Measurements from ENCODE around the gene ATP5PB.

ATP5PB gene

DNA sequence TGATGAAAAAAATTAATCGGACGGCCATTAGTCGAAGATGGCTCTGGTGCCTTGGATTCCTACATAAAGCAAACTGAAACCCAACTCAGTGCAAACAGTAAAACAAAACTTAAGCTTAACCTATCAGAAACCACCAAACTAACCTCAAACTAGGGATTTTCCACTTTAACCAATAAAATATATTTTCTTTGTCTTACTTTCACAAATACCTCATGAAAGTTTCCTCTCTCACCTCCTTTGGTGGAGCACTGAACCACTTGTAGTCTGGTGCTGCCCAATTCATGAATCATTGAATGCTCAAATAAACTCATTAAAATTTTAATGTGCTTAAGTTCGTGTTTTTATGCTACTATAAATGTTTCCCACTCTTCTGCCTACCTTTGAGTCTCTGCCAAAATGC is 47.1 kb downstream of the ATP5PB start:
- Histone ChIP-seq H2BK12ac (ENCODE audit: low read length in 2 of 2) (no peak overlapping the region), H3K18ac (ENCODE audit: low read depth in 1 of 2, low read length in 2 of 2) (no peak overlapping the region), H4K91ac (ENCODE audit: low read length) (no peak overlapping the region), H4K8ac (ENCODE audit: low read length) (no peak overlapping the region), H3K4me2 (ENCODE audit: low read length, poor library complexity, severe bottlenecking) (no peak overlapping the region), H3K4me3 (ENCODE audit: insufficient read depth in 1 of 2, low read depth in 1 of 2, low read length in 2 of 2) (no peak overlapping the region), H2BK120ac (ENCODE audit: low read depth, low read length) (no peak overlapping the region), H2AK5ac (ENCODE audit: low read length, severe bottlenecking) (no peak overlapping the region), H3K4ac (ENCODE audit: low read depth in 1 of 2, low read length in 2 of 2) (no peak overlapping the region), H2BK5ac (ENCODE audit: low read depth, low read length, poor library complexity, severe bottlenecking) (no peak overlapping the region), H3K23ac (ENCODE audit: low read length in 2 of 2) (no peak overlapping the region), H3K9me3 (ENCODE audit: control insufficient read depth, low read length) (no peaks in the 10 kb centered on the region), H2AFZ (ENCODE audit: low read depth, low read length) (no peak overlapping the region), H3K79me1 (replicated peaks; ENCODE audit: low read length, poor library complexity, severe bottlenecking) (no peaks in the 10 kb centered on the region), H3K27ac (ENCODE audit: low read length, poor library complexity, severe bottlenecking) (no peak overlapping the region), H3K36me3 (ENCODE audit: control insufficient read depth in 1 of 2, insufficient read depth in 2 of 2, low read depth in 1 of 2, low read length in 2 of 2) (no peaks in the 10 kb centered on the region), H3K9ac (ENCODE audit: low read length) (no peak overlapping the region), H3K4me1 (ENCODE audit: control insufficient read depth, insufficient read depth, low read depth, low read length) (no peaks in the 10 kb centered on the region), H3K27me3 (ENCODE audit: control insufficient read depth in 1 of 2, insufficient read depth in 1 of 2, low read length in 2 of 2) (peaks cover 17 to 36% of the 10 kb centered on the region in 2 experiments), H3K14ac (ENCODE audit: low read length in 2 of 2) (no peak overlapping the region), H2BK15ac (ENCODE audit: low read depth, poor library complexity, severe bottlenecking) (no peak overlapping the region)
- DNase-seq: no peak
- WGBS: 89% methylated on average over 4 of the region's 4 CpGs

DNA sequence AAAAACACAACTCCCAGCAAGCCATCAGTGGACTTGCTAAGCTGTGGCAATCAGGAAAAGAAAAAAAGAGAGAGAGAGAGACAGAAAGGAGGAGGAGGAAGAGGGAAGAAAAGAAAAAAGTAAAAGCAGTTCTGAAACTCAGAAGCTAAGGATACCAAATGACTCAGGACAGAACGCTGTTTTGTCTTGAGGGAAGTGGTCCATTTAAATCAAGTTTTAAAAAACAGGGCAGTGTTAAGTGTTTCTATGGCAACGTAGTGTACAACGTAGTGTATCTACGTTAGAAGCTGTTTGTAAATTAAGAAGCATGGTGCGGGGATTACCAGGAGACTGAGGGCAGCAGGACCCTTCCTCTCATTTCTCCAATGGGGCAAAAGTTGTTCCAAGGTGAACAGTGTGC is 48.3 kb downstream of the ATP5PB start:
- no peak overlapping the region for H4K8ac ChIP-seq (ENCODE audit: low read length)
- H2BK15ac ChIP-seq (ENCODE audit: low read depth, poor library complexity, severe bottlenecking): no peak overlapping the region
- H3K9me3 ChIP-seq (ENCODE audit: control insufficient read depth, low read length): no peaks in the 10 kb centered on the region
- WGBS: 76% methylated on average over 5 of the region's 5 CpGs
- no peak overlapping the region for H2BK5ac ChIP-seq (ENCODE audit: low read depth, low read length, poor library complexity, severe bottlenecking)
- no peak for DNase-seq
- no peak overlapping the region for H3K4me3 ChIP-seq (ENCODE audit: insufficient read depth in 1 of 2, low read depth in 1 of 2, low read length in 2 of 2)
- H3K23ac ChIP-seq (ENCODE audit: low read length in 2 of 2): no peak overlapping the region
- H2BK12ac ChIP-seq (ENCODE audit: low read length in 2 of 2): no peak overlapping the region
- peaks cover 16 to 38% of the 10 kb centered on the region in 2 experiments for H3K27me3 ChIP-seq (ENCODE audit: control insufficient read depth in 1 of 2, insufficient read depth in 1 of 2, low read length in 2 of 2)
- no peak overlapping the region for H3K4ac ChIP-seq (ENCODE audit: low read depth in 1 of 2, low read length in 2 of 2)
- no peak overlapping the region for H2AFZ ChIP-seq (ENCODE audit: low read depth, low read length)
- no peaks in the 10 kb centered on the region for H3K36me3 ChIP-seq (ENCODE audit: control insufficient read depth in 1 of 2, insufficient read depth in 2 of 2, low read depth in 1 of 2, low read length in 2 of 2)
- no peak overlapping the region for H2AK5ac ChIP-seq (ENCODE audit: low read length, severe bottlenecking)
- H2BK120ac ChIP-seq (ENCODE audit: low read depth, low read length): no peak overlapping the region
- no peak overlapping the region for H3K18ac ChIP-seq (ENCODE audit: low read depth in 1 of 2, low read length in 2 of 2)
- H3K9ac ChIP-seq (ENCODE audit: low read length): no peak overlapping the region
- H3K4me2 ChIP-seq (ENCODE audit: low read length, poor library complexity, severe bottlenecking): no peak overlapping the region
- H3K27ac ChIP-seq (ENCODE audit: low read length, poor library complexity, severe bottlenecking): no peak overlapping the region
- no peaks in the 10 kb centered on the region for H3K79me1 ChIP-seq (replicated peaks; ENCODE audit: low read length, poor library complexity, severe bottlenecking)
- no peaks in the 10 kb centered on the region for H3K4me1 ChIP-seq (ENCODE audit: control insufficient read depth, insufficient read depth, low read depth, low read length)
- H3K14ac ChIP-seq (ENCODE audit: low read length in 2 of 2): no peak overlapping the region
- H4K91ac ChIP-seq (ENCODE audit: low read length): no peak overlapping the region

DNA sequence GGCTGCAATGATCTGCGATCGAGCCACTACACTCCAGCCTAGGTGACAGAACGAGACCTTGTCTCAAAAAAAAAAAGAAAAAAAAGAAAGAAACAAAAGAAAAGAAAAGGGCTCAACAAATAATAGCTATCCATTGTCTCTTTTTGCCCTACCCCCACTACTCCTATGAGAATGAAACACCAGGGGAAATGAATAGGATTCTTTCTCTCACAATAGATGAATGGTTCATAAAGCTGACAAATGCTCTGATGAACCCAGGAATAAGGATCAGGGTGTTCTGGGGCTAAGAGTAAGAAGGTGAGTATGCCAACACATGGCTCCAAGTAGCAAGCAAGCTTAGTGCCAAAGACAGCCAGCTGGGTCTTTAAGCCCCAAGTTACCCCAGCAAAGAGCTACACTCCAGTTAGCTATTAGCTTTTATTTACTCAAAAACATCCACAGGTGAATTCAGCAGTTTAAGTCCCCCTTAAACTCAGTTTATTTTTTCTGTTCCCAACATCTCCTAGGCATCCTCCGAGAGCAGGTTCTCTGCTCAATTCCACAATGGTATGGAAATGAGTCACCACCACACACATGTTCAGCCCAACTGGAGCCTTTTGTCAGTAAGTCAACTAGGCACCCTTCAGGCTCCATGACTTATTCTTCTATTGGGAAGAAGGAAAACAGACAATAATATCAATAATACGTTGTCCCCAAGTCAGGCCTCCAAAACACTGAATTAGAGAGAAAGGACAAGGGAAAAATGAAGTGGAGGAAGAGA is 49.9 kb downstream of the ATP5PB start:
- DNase-seq: no peak
- H3K27ac ChIP-seq (ENCODE audit: low read length, poor library complexity, severe bottlenecking): no peak overlapping the region
- 85% methylated on average over 5 of the region's 5 CpGs for WGBS
- H3K18ac ChIP-seq (ENCODE audit: low read depth in 1 of 2, low read length in 2 of 2): no peak overlapping the region
- no peak overlapping the region for H2BK12ac ChIP-seq (ENCODE audit: low read length in 2 of 2)
- H4K8ac ChIP-seq (ENCODE audit: low read length): no peak overlapping the region
- H2AK5ac ChIP-seq (ENCODE audit: low read length, severe bottlenecking): no peak overlapping the region
- no peak overlapping the region for H3K9ac ChIP-seq (ENCODE audit: low read length)
- H3K36me3 ChIP-seq (ENCODE audit: control insufficient read depth in 1 of 2, insufficient read depth in 2 of 2, low read depth in 1 of 2, low read length in 2 of 2): no peaks in the 10 kb centered on the region
- no peak overlapping the region for H2AFZ ChIP-seq (ENCODE audit: low read depth, low read length)
- H2BK15ac ChIP-seq (ENCODE audit: low read depth, poor library complexity, severe bottlenecking): no peak overlapping the region
- no peak overlapping the region for H3K4ac ChIP-seq (ENCODE audit: low read depth in 1 of 2, low read length in 2 of 2)
- no peak overlapping the region for H2BK5ac ChIP-seq (ENCODE audit: low read depth, low read length, poor library complexity, severe bottlenecking)
- H3K4me1 ChIP-seq (ENCODE audit: control insufficient read depth, insufficient read depth, low read depth, low read length): no peaks in the 10 kb centered on the region
- no peak overlapping the region for H3K14ac ChIP-seq (ENCODE audit: low read length in 2 of 2)
- no peak overlapping the region for H2BK120ac ChIP-seq (ENCODE audit: low read depth, low read length)
- H4K91ac ChIP-seq (ENCODE audit: low read length): no peak overlapping the region
- no peaks in the 10 kb centered on the region for H3K79me1 ChIP-seq (replicated peaks; ENCODE audit: low read length, poor library complexity, severe bottlenecking)
- no peak overlapping the region for H3K4me2 ChIP-seq (ENCODE audit: low read length, poor library complexity, severe bottlenecking)
- H3K27me3 ChIP-seq (ENCODE audit: control insufficient read depth in 1 of 2, insufficient read depth in 1 of 2, low read length in 2 of 2): peaks cover 27 to 37% of the 10 kb centered on the region in 2 experiments
- H3K9me3 ChIP-seq (ENCODE audit: control insufficient read depth, low read length): no peaks in the 10 kb centered on the region
- no peak overlapping the region for H3K4me3 ChIP-seq (ENCODE audit: insufficient read depth in 1 of 2, low read depth in 1 of 2, low read length in 2 of 2)
- no peak overlapping the region for H3K23ac ChIP-seq (ENCODE audit: low read length in 2 of 2)

DNA sequence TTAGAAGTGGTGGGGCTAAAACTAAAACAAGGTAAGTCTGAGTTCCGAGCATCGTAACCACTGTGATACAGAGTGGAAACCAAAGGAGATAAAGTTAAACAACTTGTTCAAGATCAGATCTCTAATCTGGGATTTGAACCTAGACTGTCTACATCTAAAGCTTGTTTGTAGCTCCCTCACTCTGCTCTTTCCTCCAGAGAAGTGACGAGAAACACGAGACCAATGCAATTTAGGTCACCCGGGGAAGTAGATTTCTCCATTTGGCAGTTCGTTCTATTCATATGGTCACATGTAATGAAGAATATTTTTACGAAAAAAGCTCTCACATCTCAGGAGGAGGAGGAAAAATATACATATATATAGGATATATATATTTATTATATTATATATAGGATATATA is 52.4 kb downstream of the ATP5PB start:
- Histone ChIP-seq H2BK15ac (ENCODE audit: low read depth, poor library complexity, severe bottlenecking) (no peak overlapping the region), H2BK12ac (ENCODE audit: low read length in 2 of 2) (no peak overlapping the region), H2BK120ac (ENCODE audit: low read depth, low read length) (no peak overlapping the region), H3K4ac (ENCODE audit: low read depth in 1 of 2, low read length in 2 of 2) (no peak overlapping the region), H3K27me3 (ENCODE audit: control insufficient read depth in 1 of 2, insufficient read depth in 1 of 2, low read length in 2 of 2) (peaks cover 27 to 30% of the 10 kb centered on the region in 2 experiments), H3K4me1 (ENCODE audit: control insufficient read depth, insufficient read depth, low read depth, low read length) (no peaks in the 10 kb centered on the region), H3K36me3 (ENCODE audit: control insufficient read depth in 1 of 2, insufficient read depth in 2 of 2, low read depth in 1 of 2, low read length in 2 of 2) (no peaks in the 10 kb centered on the region), H4K91ac (ENCODE audit: low read length) (no peak overlapping the region), H2AK5ac (ENCODE audit: low read length, severe bottlenecking) (no peak overlapping the region), H3K18ac (ENCODE audit: low read depth in 1 of 2, low read length in 2 of 2) (no peak overlapping the region), H2BK5ac (ENCODE audit: low read depth, low read length, poor library complexity, severe bottlenecking) (no peak overlapping the region), H3K4me3 (ENCODE audit: insufficient read depth in 1 of 2, low read depth in 1 of 2, low read length in 2 of 2) (no peak overlapping the region), H3K27ac (ENCODE audit: low read length, poor library complexity, severe bottlenecking) (no peak overlapping the region), H4K8ac (ENCODE audit: low read length) (no peak overlapping the region), H3K14ac (ENCODE audit: low read length in 2 of 2) (no peak overlapping the region), H3K4me2 (ENCODE audit: low read length, poor library complexity, severe bottlenecking) (no peak overlapping the region), H3K9me3 (ENCODE audit: control insufficient read depth, low read length) (no peaks in the 10 kb centered on the region), H2AFZ (ENCODE audit: low read depth, low read length) (no peak overlapping the region), H3K23ac (ENCODE audit: low read length in 2 of 2) (no peak overlapping the region), H3K79me1 (replicated peaks; ENCODE audit: low read length, poor library complexity, severe bottlenecking) (no peaks in the 10 kb centered on the region), H3K9ac (ENCODE audit: low read length) (no peak overlapping the region)
- WGBS: 90% methylated on average over 3 of the region's 7 CpGs
- no peak for DNase-seq
